ENCODE data around the gene OR2M4.
"Not testable (repeated sequence)": the region's sequence is repeated elsewhere in the genome, so short reads cannot be mapped to it uniquely, and the experiment has no call there.

OR2M4 gene

DNA sequence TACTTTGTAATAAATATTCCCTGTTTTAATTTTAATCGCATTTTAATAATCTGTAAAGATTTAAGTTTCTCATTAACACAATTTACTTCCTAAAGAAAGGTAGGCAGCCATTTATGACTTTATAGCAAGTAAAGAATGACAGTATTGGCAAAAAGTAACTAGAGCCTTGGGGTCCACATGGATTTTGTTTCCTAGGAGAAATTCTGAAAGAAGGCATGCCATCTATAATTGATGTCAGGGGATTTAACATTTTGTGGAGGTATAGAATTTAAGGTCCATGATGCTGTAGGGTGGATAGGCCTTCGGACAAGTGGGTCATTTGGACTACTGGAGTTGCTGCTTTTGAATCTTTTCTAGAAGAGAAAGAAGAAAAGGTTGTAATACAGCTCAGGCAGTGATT is at the start of gene OR2M4:
Gene OR2M4, plus strand, starts transcription at position 301 of the 400 bp plus-strand sequence. CDS start 7,512 bp downstream, outside the sequence.
- no peak within 1 kb of the TSS for H3K27ac ChIP-seq
- DNase-seq (ENCODE audit: low read depth, low spot score): no peak

DNA sequence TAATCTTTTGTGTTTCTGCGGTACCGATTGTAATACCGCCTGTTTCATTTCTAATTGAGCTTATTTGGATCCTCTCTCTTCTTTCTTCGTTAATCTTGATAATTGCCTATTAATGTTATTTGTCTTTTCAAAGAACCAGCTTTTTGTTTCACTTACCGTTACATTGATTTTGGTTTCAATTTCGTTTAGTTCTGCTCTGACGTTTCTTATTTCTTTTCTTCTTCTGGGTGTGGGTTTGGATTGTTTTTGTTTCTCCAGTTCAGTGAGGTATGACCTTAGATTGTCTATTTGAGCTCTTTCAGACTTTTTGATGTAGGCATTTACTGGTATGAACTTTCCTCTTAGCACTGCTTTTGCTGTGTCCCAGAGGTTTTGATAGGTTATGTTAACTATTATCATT is 47.2 kb upstream of the OR2M4 start:
- no peak overlapping the region for H3K27ac ChIP-seq
- DNase-seq (ENCODE audit: low read depth, low spot score): no peak

DNA sequence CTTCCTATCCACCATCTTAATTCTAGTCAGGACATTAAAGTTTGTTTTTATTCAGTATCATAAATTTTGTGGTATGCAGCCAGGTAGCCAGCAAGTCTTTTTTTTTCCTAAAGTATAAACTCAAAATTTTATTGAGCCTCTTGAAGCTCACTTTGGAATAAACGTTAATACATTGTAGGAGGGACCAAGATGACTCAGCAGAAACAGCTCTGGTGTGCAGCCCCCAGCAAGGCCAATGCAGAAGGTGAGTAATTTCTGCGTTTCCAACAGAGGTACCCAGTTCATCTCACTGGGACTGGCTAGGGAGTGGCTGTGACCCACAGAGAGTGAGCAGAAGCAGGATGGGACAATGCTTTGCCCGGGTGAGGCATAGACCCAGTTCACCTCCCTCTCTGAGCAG is 43.9 kb upstream of the OR2M4 start:
- no peak for DNase-seq (ENCODE audit: low read depth, low spot score)
- no peak overlapping the region for H3K27ac ChIP-seq

GRCh38 chr1:248189026-248189425 is 42.2 kb upstream of the OR2M4 start:
- DNase-seq (ENCODE audit: low read depth, low spot score): no peak

DNA sequence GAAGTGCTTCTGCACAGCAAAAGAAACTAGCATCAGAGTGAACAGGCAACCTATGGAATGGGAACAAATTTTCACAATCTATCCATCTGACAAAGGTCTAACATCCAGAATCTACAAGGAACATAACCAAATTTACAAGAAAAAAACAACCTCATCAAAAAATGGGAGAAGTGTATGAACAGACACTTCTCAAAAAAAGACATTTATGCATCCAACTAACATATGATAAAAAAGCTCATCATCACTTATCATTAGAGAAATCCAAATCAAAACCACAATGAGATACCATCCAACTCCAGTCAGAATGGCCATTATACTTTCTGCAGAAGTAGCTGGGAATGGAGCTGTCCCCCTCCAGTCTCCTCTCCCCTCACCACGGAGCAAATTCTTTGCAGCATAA is 37.1 kb upstream of the OR2M4 start:
- DNase-seq (ENCODE audit: low read depth, low spot score): no peak
- no peak overlapping the region for H3K27ac ChIP-seq

More at GRCh38 chr1:248189026-248189425, 42.2 kb upstream of the OR2M4 start:
- H3K27ac ChIP-seq: no peak overlapping the region

- no peak for DNase-seq (ENCODE audit: low read depth, low spot score)
- H3K27ac ChIP-seq: no peak within 1 kb of the TSS
Measured at GRCh38 chr1:248196965-248197364, 34.3 kb upstream of the OR2M4 start, which contains the start of gene OR2M3. Gene OR2M3 (plus strand): TSS chr1:248197265. CDS start chr1:248203068, 5,803 bp downstream.

GRCh38 chr1:248215880-248216279 is 15.3 kb upstream of the OR2M4 start:
- no peak overlapping the region for H3K27ac ChIP-seq
- no peak for DNase-seq (ENCODE audit: low read depth, low spot score)

GRCh38 chr1:248225537-248225936 is 5.7 kb upstream of the OR2M4 start:
- no peak for DNase-seq (ENCODE audit: low read depth, low spot score)
- H3K27ac ChIP-seq: no peak overlapping the region

- no peak for DNase-seq (ENCODE audit: low read depth, low spot score)
- H3K27ac ChIP-seq: no peak overlapping the region
Measured at GRCh38 chr1:248229360-248229908, 1.8 kb upstream of the OR2M4 start.

DNA sequence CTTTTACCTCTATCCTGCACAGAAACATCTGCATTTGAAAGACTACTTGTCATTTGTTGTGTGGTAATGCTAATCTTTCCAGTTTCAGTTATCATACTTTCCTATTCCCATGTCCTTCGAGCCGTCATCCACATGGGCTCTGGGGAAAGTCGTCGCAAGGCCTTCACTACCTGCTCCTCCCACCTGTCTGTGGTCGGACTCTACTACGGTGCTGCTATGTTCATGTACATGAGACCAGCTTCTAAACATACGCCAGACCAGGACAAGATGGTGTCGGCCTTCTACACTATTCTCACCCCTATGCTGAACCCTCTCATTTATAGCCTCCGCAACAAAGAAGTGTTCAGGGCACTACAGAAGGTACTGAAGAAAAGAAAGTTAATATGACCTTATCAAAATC is 8.3 kb downstream of the OR2M4 start:
- no peak for DNase-seq (ENCODE audit: low read depth, low spot score)

DNA sequence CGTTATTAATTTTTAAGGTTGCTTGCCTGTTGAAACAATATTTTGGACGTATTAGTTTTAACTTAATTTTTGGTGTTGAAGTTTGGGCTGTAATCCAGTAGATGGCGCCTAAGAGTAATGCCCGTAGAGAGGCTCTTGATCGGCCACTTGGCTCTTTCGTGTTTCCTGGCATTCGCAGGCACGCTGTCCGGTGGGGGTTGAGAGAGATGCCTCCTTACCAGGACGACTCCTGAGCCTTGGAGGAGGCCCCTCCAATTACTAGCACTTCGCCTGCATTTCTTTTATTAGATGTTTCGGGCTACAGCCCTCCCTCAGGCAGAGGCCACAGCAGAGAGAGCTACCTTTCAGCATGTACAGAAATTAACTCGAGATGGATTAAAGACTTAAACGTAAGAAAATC is 12.0 kb downstream of the OR2M4 start:
- H3K27ac ChIP-seq: no peak overlapping the region
- DNase-seq (ENCODE audit: low read depth, low spot score): no peak

More for the DNA sequence above, 8.3 kb downstream of the OR2M4 start:
- H3K27ac ChIP-seq: no peak overlapping the region

DNA sequence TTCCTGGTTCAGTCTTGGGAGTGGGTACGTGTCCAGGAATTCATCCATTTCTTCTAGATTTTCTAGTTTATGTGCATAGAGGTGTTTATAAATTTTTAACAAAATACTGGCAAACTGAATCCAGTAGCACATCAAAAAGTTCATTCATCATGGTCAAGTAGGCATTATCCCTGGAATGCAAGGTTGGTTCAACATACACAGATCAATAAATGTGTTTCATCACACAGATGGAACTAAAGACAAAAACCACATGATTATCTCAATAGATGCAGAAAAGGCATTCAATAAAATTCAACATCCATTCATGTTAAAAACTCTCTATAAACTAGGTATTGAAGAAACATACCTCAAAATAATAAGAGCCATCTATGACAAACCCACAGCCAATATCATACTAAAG is 28.1 kb downstream of the OR2M4 start:
- not testable (repeated sequence) for DNase-seq (ENCODE audit: low read depth, low spot score); H3K27ac ChIP-seq

DNA sequence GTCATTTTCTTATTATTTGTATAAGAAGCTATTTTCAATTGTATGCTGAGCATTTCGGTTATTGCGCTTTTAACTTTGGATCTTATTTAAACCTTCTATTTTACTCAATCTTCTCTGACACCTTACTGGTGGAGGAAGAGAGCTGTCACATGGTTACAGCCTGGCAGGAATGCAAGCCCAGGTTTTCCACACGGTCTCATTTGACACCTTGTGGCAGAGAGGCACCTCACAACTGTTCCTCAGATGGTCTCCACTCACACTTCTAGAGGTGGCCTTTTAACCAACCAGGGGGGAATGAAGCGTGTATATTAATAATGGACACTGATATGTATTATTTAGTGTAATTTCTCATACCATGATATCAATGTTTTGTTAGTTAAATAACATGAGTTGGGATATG is 37.0 kb downstream of the OR2M4 start:
- DNase-seq (ENCODE audit: low read depth, low spot score): no peak
- H3K27ac ChIP-seq: no peak overlapping the region

GRCh38 chr1:248273225-248273624 is 42.0 kb downstream of the OR2M4 start:
- DNase-seq (ENCODE audit: low read depth, low spot score); H3K27ac ChIP-seq: not testable (repeated sequence)

GRCh38 chr1:248277876-248278275 is 46.7 kb downstream of the OR2M4 start, which contains the start of gene OR2T33:
Gene OR2T33 (minus strand): TSS chr1:248277976. CDS start chr1:248273814, 4,162 bp downstream.
- no peak within 1 kb of the TSS for H3K27ac ChIP-seq
- no peak for DNase-seq (ENCODE audit: low read depth, low spot score)

DNA sequence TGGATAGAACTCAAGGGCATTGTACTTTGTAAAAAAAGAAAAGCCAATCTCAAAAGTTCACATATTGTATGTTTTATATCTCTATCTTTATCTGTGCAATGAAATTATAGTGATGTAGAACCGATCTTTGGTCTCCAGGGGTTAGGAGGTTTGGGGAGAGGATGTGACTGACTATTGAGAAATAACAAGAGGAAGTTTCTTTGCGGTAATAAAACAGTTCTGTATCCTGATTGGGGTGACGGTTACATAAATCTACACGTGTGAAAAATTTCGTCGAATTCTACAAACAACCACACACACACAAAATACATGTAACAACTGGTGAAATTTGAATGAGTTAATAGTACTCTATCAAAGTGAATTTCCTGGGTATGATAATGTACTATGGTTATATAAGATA is 57.2 kb downstream of the OR2M4 start:
- no peak for DNase-seq (ENCODE audit: low read depth, low spot score)
- H3K27ac ChIP-seq: no peak overlapping the region
